GM21737 (cell line): Measurements from ENCODE around the gene SCAF11.

ENCODE experiments used
- ATAC-seq: cut with Tn5 transposase; IDR thresholded peaks from one replicate; pipeline ENCODE4 v1.9.1; 2021; ENCODE audit warnings: mild to moderate bottlenecking, moderate library complexity; ENCODE audit not compliant: unreplicated experiment

SCAF11 gene

DNA sequence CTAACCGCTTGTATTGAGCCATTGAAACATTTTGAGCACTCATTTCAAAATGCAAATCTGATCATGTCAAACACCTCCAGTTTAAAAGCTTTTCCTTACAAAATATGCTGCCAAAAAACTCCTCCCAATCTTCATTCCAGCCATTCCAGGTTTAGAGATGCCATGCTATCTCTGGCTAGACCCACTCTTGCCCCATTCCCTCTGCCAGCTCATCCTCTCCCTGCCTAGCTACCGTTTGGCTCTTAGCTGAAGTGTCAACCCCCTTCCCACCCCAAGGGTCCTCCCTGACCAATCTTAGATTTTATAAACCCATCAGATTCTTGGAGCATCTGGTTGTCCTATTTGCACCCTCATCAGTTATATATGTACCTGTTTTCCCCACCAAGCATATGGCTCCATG is 75.0 kb downstream of the SCAF11 start:
- no peak for ATAC-seq

DNA sequence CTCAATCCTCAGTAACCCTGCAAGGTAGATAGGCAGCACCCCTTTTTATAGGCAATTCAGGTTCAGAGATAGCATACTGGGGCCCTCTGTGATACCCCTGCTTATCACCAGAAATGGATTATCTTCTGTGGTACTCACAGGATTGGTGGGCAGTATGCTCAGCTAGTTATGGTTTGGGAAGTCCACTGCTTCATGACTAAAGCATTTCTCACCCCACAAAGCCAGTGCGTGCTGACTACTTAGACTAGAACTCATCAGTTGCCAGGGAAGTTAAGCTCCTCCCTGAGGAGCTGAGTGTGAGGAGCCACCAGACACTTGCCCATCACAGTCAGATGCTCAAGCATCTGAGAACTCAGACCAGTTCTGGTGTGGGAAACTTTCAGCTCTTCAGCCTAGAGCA is 76.3 kb downstream of the SCAF11 start:
- ATAC-seq, result no peak

DNA sequence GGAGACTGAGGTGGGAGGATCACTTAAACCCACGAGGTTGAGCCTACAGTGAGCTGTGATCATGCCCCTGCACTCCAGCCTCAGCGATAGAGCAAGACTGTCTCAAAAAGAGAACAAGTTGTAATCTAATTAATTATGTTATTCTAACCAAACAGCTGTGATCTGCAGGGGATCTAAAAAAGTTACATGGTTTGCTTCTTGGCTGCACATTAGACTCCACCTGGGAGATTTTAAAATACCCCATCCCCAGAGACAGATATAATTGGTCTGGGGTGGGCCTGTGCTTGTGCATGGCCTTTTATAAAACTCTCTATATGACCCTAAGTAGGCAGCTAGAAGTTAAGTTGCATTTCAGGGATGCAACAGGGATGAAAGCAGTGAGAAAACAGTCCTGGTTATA is 76.7 kb downstream of the SCAF11 start:
- ATAC-seq, result no peak

DNA sequence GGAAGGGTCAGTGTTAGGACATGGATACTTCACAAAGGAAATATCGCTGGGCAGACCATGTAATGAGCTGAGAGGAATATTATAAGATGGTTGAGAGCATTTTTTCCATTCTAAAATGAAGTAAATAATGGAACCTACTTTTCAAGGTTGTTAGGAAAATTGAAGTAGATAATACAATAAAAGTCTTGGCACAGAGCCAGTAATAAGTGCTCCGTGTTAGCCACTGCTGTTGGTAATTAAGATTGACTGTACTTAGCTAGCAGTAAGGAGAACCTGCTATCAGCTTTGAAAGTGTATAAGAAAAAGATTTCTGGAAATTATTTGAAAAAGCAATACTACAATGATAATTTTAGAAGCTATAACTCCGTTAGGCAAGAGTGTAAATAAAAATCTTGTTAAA is 77.6 kb downstream of the SCAF11 start:
- no peak for ATAC-seq

DNA sequence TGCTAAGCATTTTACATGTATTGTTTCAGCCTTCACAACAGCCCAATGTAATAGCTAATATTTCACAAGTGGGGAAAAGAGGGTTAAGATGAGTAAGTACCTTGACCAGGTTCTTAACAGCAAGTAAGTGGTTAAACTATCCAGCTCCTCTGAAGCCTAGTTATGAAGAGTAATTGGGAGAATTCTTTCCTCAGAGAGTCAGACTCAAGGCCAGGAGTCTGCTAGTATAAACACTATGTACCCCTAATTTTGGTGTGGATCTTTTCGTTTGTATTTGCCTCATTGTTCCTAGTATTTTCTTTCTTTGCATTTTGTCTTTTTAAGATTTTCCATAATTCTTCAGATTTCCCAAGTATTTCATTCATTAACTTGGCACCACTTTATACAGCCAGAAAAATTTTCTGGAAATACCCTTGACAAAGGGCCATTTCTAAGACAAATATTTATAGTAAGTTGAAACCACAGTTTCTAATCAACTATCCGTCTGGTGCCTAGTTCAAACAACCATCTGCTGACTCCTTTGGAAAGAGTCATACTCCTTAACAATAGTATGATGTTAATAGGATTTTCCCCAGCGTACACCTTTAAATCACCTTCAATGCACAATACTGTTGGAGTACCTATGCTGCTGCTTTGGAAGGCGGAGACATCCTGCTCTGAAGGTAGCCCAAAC is 81.2 kb downstream of the SCAF11 start:
- no peak for ATAC-seq

DNA sequence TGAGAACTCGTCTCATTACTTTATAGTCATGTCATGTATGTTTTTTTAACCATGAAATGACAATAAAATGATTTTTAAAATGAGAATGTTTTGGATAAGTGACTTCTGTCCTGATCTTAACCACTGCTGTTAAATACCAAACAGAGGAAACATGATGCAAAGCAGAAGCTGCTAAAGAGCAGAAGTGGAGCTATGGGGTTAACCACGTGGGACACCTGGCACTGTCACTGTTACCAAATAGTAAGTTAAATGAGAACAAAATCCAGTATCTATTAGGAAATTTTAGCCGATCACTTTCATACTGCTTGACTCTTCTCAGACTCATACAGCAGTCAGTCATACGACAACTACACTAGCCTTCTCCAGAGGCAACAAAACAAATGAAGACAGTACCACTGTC is 82.4 kb downstream of the SCAF11 start:
- peak; percentile 82 for ATAC-seq

DNA sequence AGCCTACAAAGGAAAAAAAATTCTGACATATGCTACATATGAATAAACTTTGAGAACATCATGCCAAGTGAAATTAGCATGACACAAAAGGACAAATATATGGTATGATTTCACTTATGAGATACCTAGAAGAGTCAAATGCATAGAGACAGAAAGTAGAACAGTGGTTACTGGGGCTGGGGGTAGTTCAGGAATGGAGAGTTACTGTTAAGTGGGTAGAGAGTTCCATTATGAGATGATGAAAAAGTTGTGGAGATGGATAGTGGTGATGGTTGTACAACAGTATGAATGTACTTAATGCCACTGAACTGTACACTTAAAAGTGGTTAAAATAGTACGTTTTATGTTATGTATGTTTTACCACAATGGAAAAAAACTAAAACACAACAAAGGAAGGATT is 92.3 kb downstream of the SCAF11 start:
- no peak for ATAC-seq

DNA sequence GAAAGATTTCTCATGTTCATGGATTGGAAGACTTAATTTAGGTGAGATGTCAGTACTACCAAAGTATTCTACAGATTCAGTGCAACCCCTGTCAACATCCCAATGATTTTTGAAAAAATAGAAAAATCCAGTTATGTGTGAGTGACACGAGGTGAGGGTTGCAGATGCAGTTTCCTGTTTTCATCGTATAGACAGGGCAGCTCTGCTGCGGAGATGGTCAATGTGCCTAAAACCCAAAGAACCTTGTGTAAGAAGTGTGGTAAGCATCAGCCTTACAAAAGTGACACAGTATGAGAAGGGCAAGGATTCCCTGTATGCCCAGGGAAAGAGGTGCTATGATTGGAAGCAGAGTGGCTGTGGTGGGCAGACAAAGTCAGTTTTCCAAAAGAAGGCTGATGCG is 94.4 kb downstream of the SCAF11 start:
- no peak for ATAC-seq

DNA sequence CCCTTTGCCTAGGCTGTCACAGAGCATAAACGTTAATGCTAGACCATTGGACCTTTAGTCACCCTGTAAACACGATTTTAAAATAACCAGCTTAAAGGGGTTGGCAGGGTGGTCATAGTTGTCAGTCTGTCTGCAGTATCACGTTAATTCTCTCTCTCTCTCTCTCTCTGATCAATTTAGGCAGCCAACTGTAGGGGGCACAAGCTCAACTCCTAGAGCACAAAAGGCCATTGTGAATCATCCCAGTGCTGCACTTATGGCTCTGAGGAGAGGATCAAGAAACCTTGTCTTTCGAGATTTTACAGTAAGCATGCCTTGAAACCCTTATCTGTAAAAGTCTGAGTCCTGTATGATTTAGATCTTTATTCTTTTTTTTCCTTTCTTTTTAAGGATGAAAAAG is 97.1 kb downstream of the SCAF11 start:
- ATAC-seq, result no peak

DNA sequence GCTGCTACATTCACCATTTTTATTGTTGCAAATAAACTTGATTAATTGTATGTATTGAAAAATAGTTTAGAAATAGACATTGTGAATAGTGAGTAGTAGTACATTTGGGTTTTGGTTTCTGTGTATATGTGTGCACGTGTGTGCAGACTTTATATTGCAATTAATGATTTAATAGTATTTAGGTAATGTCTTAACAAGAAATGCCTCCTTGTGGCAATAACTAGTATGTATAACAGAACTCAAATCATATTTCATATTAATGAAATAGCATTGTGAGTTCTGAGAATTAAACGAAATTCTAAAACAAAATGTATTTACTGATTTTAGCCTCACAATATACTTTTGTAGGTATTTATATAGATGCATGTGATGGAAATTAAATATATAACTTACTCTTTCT is 100.1 kb downstream of the SCAF11 start:
- no peak for ATAC-seq

DNA sequence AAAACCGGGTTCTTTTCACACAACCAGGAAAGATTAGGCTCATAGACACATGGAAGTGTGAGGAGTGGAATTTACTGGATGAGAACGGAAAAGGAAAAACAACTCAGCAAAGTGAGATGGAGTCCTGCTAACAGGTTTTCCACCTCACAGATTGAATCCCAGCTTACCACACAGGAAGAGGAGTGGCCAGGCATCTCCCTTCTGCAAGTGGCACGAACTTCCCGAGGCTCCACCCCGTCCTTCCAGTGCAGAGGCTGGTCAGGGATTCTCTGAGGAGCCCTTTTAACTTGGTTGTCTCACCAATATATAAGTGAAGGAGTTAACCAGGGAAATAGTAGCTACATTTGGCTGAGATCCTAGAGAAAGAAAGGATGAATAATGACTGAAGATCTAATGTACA is 102.8 kb downstream of the SCAF11 start:
- no peak for ATAC-seq

DNA sequence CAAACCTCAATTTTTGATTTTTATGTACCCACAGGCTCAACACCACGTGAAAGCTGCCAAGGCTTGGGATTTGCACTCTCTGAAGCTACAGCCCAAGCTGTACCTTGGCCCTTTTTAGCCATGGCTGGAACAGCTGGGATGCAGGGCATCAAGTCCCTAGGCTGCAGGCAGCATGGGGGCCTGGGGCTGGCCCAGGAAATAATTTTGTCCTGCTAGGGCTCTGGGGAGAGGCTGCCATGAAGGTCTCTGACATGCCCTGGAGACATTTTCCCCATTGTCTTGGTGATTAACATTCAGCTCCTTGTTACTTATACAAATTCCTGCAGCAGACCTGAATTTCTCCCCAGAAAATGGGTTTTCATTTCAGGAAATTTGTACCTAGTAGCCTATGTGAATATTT is 103.7 kb downstream of the SCAF11 start:
- no peak for ATAC-seq

DNA sequence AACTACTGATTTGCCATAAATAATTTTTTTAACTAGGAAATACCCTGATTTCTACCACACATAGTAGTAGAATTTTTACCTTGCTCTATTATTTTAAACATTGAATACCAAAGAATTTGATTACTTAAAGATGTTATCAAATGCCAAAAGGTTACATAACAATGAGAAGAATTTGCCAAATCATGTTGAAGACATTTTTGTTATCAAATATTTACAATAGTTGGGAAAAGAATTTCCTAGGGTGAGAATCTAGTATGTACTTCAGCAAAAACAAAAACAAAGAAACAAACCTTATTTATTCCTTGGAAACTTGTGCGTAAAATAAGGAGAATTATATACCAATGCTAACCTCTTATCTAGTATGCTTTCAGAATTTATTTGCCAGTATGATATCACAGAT is 107.2 kb downstream of the SCAF11 start:
- no peak for ATAC-seq

DNA sequence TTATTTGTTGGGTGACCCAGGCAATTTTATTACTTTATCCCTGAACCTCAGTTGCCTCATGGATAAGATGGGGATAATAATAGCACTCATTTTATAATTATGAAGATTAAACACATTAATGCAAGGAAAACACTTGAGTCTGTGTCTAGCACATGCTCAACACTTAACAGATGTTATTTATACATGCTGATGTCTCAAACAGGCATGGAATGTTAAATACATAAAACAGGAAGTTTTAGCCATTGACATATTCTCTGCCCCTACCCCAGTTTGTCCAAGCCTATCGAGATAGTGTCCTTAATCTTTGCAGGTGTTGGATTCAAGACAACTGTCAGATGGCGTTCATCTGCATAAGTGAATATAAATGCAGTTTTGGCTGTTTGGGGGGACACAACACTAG is 109.8 kb downstream of the SCAF11 start:
- ATAC-seq, result no peak

DNA sequence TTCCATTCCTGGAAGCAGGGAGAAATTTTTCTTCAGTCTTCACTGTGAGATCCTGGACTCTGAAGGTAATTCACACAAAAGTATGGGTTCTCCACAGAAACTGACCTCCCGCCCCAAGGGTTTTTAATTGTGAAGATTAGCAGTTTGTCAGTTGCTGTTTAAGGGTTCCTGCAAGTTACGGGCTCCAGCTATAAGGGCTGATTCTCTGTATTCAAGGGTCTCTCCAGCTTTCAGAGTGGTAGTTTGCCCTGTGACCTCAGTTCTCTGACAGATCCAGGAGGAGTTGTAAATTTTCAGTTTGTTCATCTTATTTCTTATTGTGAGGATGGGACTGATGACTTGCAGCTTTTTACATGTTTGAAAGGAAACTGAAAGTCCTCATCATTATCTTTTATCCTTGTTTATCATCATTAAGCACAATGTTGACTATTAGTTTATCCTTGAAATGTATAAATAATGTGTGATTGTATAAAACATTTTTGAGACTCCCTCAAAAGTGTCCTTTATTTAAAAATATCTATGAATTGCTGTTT is 110.9 kb downstream of the SCAF11 start:
- ATAC-seq, result no peak

DNA sequence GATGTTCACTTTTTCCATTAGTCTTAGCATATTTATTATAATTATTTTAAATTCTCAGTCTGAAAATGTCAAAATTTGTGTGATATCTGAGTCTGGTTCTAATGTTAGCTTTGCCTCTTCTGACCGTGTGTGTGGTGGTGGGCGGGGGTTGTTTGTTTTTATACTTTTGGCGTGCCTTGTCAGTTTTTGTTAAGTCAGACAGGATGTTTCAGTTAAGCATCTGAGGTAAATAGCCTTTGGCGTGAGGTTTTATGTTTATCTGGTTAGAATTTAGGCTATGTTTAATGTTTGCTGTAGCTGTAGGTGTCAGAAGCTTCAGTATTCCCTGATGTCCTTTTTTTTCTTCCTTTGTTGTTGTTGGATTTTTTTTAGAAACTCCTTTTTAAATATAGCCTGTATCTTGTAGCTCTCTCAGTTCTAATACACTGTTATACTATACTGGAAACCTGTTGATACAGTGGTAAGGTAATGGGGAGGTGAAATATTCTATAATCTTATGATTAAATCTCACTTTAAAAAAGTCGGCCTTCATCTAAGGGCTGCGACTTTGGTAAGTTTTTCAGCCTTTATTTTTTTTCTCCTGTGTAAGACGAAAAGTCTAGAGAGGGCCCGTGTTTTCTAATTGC is 111.6 kb downstream of the SCAF11 start:
- ATAC-seq, result no peak

DNA sequence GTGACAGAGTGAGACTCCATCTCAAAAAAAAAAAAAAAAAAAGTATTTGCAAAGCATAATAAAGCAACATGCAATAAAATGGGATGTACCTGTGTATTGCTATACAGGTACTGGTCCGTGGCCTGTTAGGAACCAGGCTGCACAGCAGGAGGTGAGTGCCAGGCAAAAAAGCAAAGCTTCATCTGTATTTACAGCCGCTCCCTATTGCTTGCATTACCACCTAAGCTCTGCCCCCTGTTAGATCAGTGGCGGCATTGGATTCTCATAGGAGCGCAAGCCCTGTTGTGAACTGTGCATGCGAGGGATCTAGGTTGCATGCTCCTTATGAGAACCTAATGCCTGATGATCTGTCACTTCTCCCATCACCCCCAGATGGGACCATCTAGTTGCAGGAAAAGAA is 113.3 kb downstream of the SCAF11 start:
- no peak for ATAC-seq

DNA sequence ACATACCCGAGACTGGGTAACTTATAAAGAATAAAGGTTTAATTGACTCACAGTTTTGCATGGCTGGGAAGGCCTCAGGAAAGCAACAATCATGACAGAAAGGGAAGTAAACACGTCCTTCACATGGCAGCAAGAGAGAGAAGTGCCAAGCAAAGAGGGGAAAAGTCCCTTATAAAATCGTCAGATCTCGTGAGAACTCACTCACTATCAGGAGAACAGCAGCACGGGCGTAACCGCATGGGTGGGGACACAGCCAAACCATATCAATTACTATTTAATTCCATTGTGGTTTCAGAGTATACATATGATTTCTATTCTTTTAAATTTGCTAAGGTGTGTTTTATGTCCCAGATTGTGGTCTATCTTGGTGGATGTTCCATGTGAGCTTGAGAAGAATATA is 117.9 kb downstream of the SCAF11 start:
- no peak for ATAC-seq
